Large intestine (tissue), 3 donors: ENCODE data around the gene ANKRD37. TPM values are rescaled to one million over a fixed set of nuclear protein-coding genes. Genes with fewer than 3 reads are reported as not detected.
"Not testable (repeated sequence)": the region's sequence is repeated elsewhere in the genome, so short reads cannot be mapped to it uniquely, and the experiment has no call there.

Source experiments
- DNase-seq, 2 donors: peaks; one replicate each; pipeline versions ENCODE4 v3.0.0 to v3.0.0-alpha.2; 2013
- H3K27ac ChIP-seq: one replicate; pipeline ENCODE4 v1.5.1; 2013; ENCODE audit warnings: low read length
- H3K27me3 ChIP-seq: 2 replicates; pipeline ENCODE4 v1.6.1; 2013; ENCODE audit warnings: low read length; ENCODE audit not compliant: control insufficient read depth, insufficient read depth
- H3K36me3 ChIP-seq: 2 replicates; pipeline ENCODE4 v1.6.1; 2013; ENCODE audit warnings: low read length; ENCODE audit not compliant: control insufficient read depth, insufficient read depth
- H3K4me1 ChIP-seq: one replicate; pipeline ENCODE4 v1.6.1; 2013; ENCODE audit warnings: low read length; ENCODE audit not compliant: control insufficient read depth, insufficient read depth
- H3K4me3 ChIP-seq: one replicate; pipeline ENCODE4 v1.5.1; 2013; ENCODE audit warnings: low read length
- H3K9me3 ChIP-seq: one replicate; pipeline ENCODE4 v1.6.1; 2013; ENCODE audit warnings: mild to moderate bottlenecking, low read depth, low read length, moderate library complexity; ENCODE audit not compliant: control insufficient read depth
- WGBS: methylation state at CpG from one replicate; pipeline ENCODE4 v1.1.5; 2013; ENCODE audit warnings: low lambda C conversion rate; ENCODE audit not compliant: insufficient coverage; 5-methylcytosine and 5-hydroxymethylcytosine counted together
- polyA plus RNA-seq: library from polyadenylated mRNA; unstranded; fragments of 120-200 nt; gene quantifications from one replicate; pipeline ENCODE4 v1.2.1, GENCODE V29; 2013

ANKRD37 gene
- polyA plus RNA-seq, 1 donor: 9.1 TPM

GRCh38 chr4:185359767-185360446, 36.7 kb upstream of the ANKRD37 start:
- no peaks in the 10 kb centered on the region for H3K27me3 ChIP-seq
- DNase-seq: no peak
- H3K4me3 ChIP-seq: no peak overlapping the region
- H3K9me3 ChIP-seq: no peaks in the 10 kb centered on the region
- H3K36me3 ChIP-seq: peaks cover 10% of the 10 kb centered on the region
- H3K27ac ChIP-seq: no peak overlapping the region
- WGBS: 87% methylated on average over 3 of the region's 8 CpGs
- H3K4me1 ChIP-seq: no peaks in the 10 kb centered on the region

GRCh38 chr4:185361872-185362271, 34.8 kb upstream of the ANKRD37 start:
- 100% methylated on average over 1 of the region's 3 CpGs for WGBS
- no peak overlapping the region for H3K4me3 ChIP-seq
- no peak for DNase-seq
- no peaks in the 10 kb centered on the region for H3K27me3 ChIP-seq
- no peak overlapping the region for H3K27ac ChIP-seq
- H3K4me1 ChIP-seq: no peaks in the 10 kb centered on the region
- H3K9me3 ChIP-seq: no peaks in the 10 kb centered on the region
- peaks cover 10% of the 10 kb centered on the region for H3K36me3 ChIP-seq

- H3K4me3 ChIP-seq, H3K4me1 ChIP-seq, H3K27ac ChIP-seq, H3K9me3 ChIP-seq, H3K36me3 ChIP-seq, H3K27me3 ChIP-seq, DNase-seq: not testable (repeated sequence)
- WGBS: no CpG with 5 or more reads among the region's 6 CpGs
These were observed 34.1 kb upstream of the ANKRD37 start for GRCh38 chr4:185362570-185362969.

GRCh38 chr4:185363251-185363650, 33.4 kb upstream of the ANKRD37 start:
- Histone ChIP-seq H3K4me3 (no peak overlapping the region), H3K27ac (no peak overlapping the region), H3K9me3 (no peaks in the 10 kb centered on the region), H3K36me3 (peaks cover 9% of the 10 kb centered on the region), H3K27me3 (no peaks in the 10 kb centered on the region), H3K4me1 (no peaks in the 10 kb centered on the region)
- DNase-seq: no peak
- WGBS: no CpG with 5 or more reads among the region's 3 CpGs

- DNase-seq: no peak
- H3K4me3 ChIP-seq: no peak overlapping the region
- no peaks in the 10 kb centered on the region for H3K9me3 ChIP-seq
- H3K36me3 ChIP-seq: peaks cover 7% of the 10 kb centered on the region
- no CpG with 5 or more reads among the region's 5 CpGs for WGBS
- no peaks in the 10 kb centered on the region for H3K27me3 ChIP-seq
- H3K27ac ChIP-seq: no peak overlapping the region
- H3K4me1 ChIP-seq: no peaks in the 10 kb centered on the region
These were observed 31.8 kb upstream of the ANKRD37 start for GRCh38 chr4:185364886-185365285.

GRCh38 chr4:185369731-185370130, 26.9 kb upstream of the ANKRD37 start:
- Histone ChIP-seq H3K36me3 (peaks cover 13% of the 10 kb centered on the region), H3K4me1 (no peaks in the 10 kb centered on the region), H3K27ac (no peak overlapping the region), H3K9me3 (no peaks in the 10 kb centered on the region), H3K4me3 (no peak overlapping the region), H3K27me3 (no peaks in the 10 kb centered on the region)
- DNase-seq: no peak
- WGBS: no CpG with 5 or more reads among the region's 3 CpGs

GRCh38 chr4:185370268-185370949, 26.2 kb upstream of the ANKRD37 start:
- Histone ChIP-seq H3K27ac (no peak overlapping the region), H3K4me3 (no peak overlapping the region), H3K9me3 (no peaks in the 10 kb centered on the region), H3K36me3 (peaks cover 13% of the 10 kb centered on the region), H3K4me1 (no peaks in the 10 kb centered on the region), H3K27me3 (no peaks in the 10 kb centered on the region)
- no peak for DNase-seq
- WGBS: 100% methylated on average over 1 of the region's 11 CpGs

GRCh38 chr4:185371702-185372101, 24.9 kb upstream of the ANKRD37 start:
- DNase-seq: no peak
- Histone ChIP-seq H3K4me1 (no peaks in the 10 kb centered on the region), H3K9me3 (no peaks in the 10 kb centered on the region), H3K27me3 (no peaks in the 10 kb centered on the region), H3K36me3 (peaks cover 13% of the 10 kb centered on the region), H3K4me3 (no peak overlapping the region), H3K27ac (no peak overlapping the region)
- WGBS: 80% methylated on average over 1 of the region's 11 CpGs

- no peak overlapping the region for H3K27ac ChIP-seq
- H3K36me3 ChIP-seq: peaks cover 10% of the 10 kb centered on the region
- 77% methylated on average over 3 of the region's 7 CpGs for WGBS
- no peak overlapping the region for H3K4me3 ChIP-seq
- H3K4me1 ChIP-seq: no peaks in the 10 kb centered on the region
- no peak for DNase-seq
- H3K27me3 ChIP-seq: no peaks in the 10 kb centered on the region
- H3K9me3 ChIP-seq: no peaks in the 10 kb centered on the region
These were observed 22.6 kb upstream of the ANKRD37 start for GRCh38 chr4:185374027-185374426.

- DNase-seq: no peak
- peaks cover 10% of the 10 kb centered on the region for H3K36me3 ChIP-seq
- H3K27ac ChIP-seq: no peak overlapping the region
- H3K4me1 ChIP-seq: no peaks in the 10 kb centered on the region
- 100% methylated on average over 2 of the region's 6 CpGs for WGBS
- H3K27me3 ChIP-seq: no peaks in the 10 kb centered on the region
- H3K4me3 ChIP-seq: no peak overlapping the region
- no peaks in the 10 kb centered on the region for H3K9me3 ChIP-seq
These were observed 22.1 kb upstream of the ANKRD37 start for GRCh38 chr4:185374573-185374972.

GRCh38 chr4:185378264-185378663, 18.4 kb upstream of the ANKRD37 start:
- no peak for DNase-seq
- WGBS: 100% methylated on average over 1 of the region's 6 CpGs
- no peak overlapping the region for H3K27ac ChIP-seq
- no peaks in the 10 kb centered on the region for H3K36me3 ChIP-seq
- H3K27me3 ChIP-seq: no peaks in the 10 kb centered on the region
- no peaks in the 10 kb centered on the region for H3K9me3 ChIP-seq
- H3K4me3 ChIP-seq: no peak overlapping the region
- no peaks in the 10 kb centered on the region for H3K4me1 ChIP-seq
